ENCODE data around the gene SLC35G6. TPM values are rescaled to one million over a fixed set of nuclear protein-coding genes. Genes with fewer than 3 reads are reported as not detected.
"Not testable (repeated sequence)": the region's sequence is repeated elsewhere in the genome, so short reads cannot be mapped to it uniquely, and the experiment has no call there.

Gene SLC35G6
- total RNA-seq (ENCODE audit: low replicate concordance), result not detected in 2 replicates

DNA sequence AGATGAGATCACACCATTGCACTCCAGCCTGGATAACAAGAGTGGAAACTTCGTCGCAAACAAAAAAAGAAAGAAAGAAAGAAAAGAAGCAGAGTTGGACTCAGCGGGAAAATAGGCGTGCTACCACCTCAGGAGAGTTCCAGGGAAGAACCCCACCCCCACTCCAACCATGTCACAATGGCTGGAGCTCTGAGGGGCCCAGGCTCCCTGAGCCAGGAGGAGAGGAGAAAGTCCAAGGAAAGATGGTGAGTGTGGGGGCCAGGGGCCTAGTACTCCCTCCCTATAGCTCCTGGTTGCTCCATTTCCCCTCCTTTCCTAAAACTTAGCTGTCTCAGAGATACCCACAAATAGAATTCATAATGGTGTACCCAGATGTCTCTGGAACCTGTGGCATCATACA, at the start of gene SLC35G6:
TSS of gene SLC35G6 (plus strand) at position 172 of the 400 bp plus-strand sequence. CDS start at position 243, 71 bp downstream.
- not testable (repeated sequence) for H3K4me3 ChIP-seq; H3K9me3 Mint-ChIP-seq; H3K9ac ChIP-seq; H2AFZ ChIP-seq (replicated peaks); H3K27me3 ChIP-seq; DNase-seq (ENCODE audit: low spot score); H3K36me3 ChIP-seq; H3K27ac ChIP-seq; H3K9me3 ChIP-seq (ENCODE audit: low read depth)
- Histone ChIP-seq H4K20me1 (ENCODE audit: low read depth) (peaks cover 35% of the 10 kb centered on the region), H3K79me2 (ENCODE audit: low read depth) (peaks cover 59% of the 10 kb centered on the region), H3F3A (ENCODE audit: low read depth) (peaks cover 37% of the 10 kb centered on the region), H3K4me1 (peaks cover 21% of the 10 kb centered on the region), H3K4me2 (peak within 1 kb of the TSS; percentile 98)
- Mint-ChIP-seq H3K4me3 (peak within 1 kb of the TSS; percentile 98), H3K27ac (peak within 1 kb of the TSS; percentile 99), H3K27me3 (ENCODE audit: insufficient read depth, low read depth) (peaks cover 14% of the 10 kb centered on the region), H3K36me3 (peaks cover 11% of the 10 kb centered on the region), H3K4me1 (peaks cover 73% of the 10 kb centered on the region)

DNA sequence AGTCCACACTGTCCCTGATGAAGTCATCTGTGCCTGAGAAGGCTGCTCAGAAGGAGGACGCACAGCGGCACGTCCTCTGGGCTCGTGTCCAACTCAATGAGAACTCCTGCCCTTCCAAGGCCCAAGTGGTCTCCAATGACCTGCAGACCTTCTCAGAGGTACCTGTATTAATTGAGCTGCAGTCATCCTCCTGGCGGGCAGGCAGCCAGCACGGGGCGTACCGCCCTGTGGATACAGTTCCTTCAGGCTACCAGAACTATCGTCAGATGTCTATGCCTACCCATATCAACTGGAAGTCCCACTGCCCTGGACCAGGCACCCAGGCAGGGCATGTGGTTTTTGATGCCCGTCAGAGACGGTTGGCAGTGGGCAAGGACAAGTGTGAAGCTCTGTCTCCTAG, 49.0 kb upstream of the SLC35G6 start:
- Mint-ChIP-seq H3K4me1 (peaks cover 13% of the 10 kb centered on the region), H3K4me3 (peak overlapping the region; percentile 55), H3K27ac (no peak overlapping the region), H3K27me3 (ENCODE audit: insufficient read depth, low read depth) (peaks cover 18% of the 10 kb centered on the region), H3K36me3 (no peaks in the 10 kb centered on the region), H3K9me3 (no peaks in the 10 kb centered on the region)
- H3K36me3 ChIP-seq, result no peaks in the 10 kb centered on the region
- peaks cover 19% of the 10 kb centered on the region for H3F3A ChIP-seq (ENCODE audit: low read depth)
- no peaks in the 10 kb centered on the region for H3K9me3 ChIP-seq (ENCODE audit: low read depth)
- peaks cover 2% of the 10 kb centered on the region for H3K4me1 ChIP-seq
- H3K27ac ChIP-seq, result no peak overlapping the region
- no peak overlapping the region for H3K4me3 ChIP-seq
- TF ChIP-seq EZH2phosphoT487 (IDR thresholded peaks at IDR 0.05) (no peak), EZH2 (IDR thresholded peaks at IDR 0.05) (no peak)
- TF ChIP-seq, protein P1, sequence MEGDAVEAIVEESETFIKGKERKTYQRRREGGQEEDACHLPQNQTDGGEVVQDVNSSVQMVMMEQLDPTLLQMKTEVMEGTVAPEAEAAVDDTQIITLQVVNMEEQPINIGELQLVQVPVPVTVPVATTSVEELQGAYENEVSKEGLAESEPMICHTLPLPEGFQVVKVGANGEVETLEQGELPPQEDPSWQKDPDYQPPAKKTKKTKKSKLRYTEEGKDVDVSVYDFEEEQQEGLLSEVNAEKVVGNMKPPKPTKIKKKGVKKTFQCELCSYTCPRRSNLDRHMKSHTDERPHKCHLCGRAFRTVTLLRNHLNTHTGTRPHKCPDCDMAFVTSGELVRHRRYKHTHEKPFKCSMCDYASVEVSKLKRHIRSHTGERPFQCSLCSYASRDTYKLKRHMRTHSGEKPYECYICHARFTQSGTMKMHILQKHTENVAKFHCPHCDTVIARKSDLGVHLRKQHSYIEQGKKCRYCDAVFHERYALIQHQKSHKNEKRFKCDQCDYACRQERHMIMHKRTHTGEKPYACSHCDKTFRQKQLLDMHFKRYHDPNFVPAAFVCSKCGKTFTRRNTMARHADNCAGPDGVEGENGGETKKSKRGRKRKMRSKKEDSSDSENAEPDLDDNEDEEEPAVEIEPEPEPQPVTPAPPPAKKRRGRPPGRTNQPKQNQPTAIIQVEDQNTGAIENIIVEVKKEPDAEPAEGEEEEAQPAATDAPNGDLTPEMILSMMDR (IDR thresholded peaks at IDR 0.05), result no peak
- peaks cover 20% of the 10 kb centered on the region for H3K27me3 ChIP-seq
- no peak overlapping the region for H2AFZ ChIP-seq (replicated peaks)
- DNase-seq (ENCODE audit: low spot score), result no peak
- H3K4me2 ChIP-seq, result no peak overlapping the region
- no peak overlapping the region for H3K9ac ChIP-seq
- no peaks in the 10 kb centered on the region for H4K20me1 ChIP-seq (ENCODE audit: low read depth)
- H3K79me2 ChIP-seq (ENCODE audit: low read depth), result no peaks in the 10 kb centered on the region

DNA sequence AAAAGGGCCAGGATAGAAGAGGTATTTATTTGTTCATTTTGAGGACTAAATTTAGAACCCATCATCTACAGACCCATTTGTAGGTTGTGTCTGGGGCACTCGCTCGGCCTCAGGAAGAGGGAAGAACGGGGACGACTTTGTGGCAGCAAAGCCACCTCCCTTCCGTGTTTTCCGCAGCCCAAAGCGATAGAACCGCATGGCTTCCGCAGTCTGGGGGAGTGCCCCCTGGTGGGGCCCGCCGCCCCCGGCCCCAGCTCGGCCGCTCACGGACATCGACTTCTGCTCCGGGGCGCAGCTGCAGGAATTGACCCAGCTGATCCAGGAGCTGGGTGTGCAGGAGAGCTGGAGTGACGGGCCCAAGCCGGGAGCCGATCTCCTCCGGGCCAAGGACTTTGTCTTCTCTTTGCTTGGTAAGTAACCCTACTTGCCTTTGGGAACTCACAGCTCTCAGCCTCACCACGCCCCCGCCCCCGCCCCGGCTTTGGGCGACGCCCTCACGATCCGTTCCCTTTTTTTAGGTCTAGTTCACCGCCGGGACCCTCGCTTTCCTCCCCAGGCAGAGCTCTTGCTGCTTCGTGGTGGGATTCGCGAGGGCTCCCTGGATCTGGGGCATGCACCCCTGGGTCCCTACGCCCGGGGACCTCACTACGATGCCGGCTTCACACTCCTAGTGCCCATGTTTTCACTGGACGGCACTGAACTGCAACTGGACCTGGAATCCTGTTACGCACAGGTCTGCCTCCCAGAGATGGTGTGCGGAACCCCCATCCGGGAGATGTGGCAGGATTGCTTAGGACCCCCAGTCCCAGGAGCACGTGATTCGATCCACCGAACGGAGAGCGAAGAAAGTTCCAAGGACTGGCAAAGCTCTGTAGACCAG, 45.3 kb upstream of the SLC35G6 start:
- Histone ChIP-seq H3K27ac (no peak overlapping the region), H4K20me1 (ENCODE audit: low read depth) (no peaks in the 10 kb centered on the region), H3K36me3 (no peaks in the 10 kb centered on the region), H3K9me3 (ENCODE audit: low read depth) (no peaks in the 10 kb centered on the region), H3K27me3 (peaks cover 50% of the 10 kb centered on the region), H3K4me3 (peak overlapping the region; percentile 74), H3K4me2 (peak overlapping the region; percentile 93), H3F3A (ENCODE audit: low read depth) (peaks cover 36% of the 10 kb centered on the region), H3K79me2 (ENCODE audit: low read depth) (no peaks in the 10 kb centered on the region), H2AFZ (replicated peaks) (peak overlapping the region; percentile 21), H3K9ac (no peak overlapping the region), H3K4me1 (peaks cover 20% of the 10 kb centered on the region)
- Mint-ChIP-seq H3K27ac (no peak overlapping the region), H3K36me3 (no peaks in the 10 kb centered on the region), H3K4me3 (peak overlapping the region; percentile 90), H3K27me3 (ENCODE audit: insufficient read depth, low read depth) (peaks cover 38% of the 10 kb centered on the region), H3K9me3 (no peaks in the 10 kb centered on the region), H3K4me1 (peaks cover 31% of the 10 kb centered on the region)
- TF ChIP-seq, protein P1 (IDR thresholded peaks at IDR 0.05), result no peak
- TF ChIP-seq EZH2phosphoT487 (IDR thresholded peaks at IDR 0.05) (peak; percentile 34), EZH2 (IDR thresholded peaks at IDR 0.05) (peak; percentile 58)
- DNase-seq (ENCODE audit: low spot score), result peak; percentile 63
